ENCODE results near the gene LETM1. TPM values are rescaled to one million over a fixed set of nuclear protein-coding genes. Genes with fewer than 3 reads are reported as not detected.

Gene LETM1
- total and polyA plus RNA-seq, 2 of the 13 experiments (the other 11 are each of a cell fraction or from before 2014, with no cell fraction given): 9.7 to 41.6 TPM

DNA sequence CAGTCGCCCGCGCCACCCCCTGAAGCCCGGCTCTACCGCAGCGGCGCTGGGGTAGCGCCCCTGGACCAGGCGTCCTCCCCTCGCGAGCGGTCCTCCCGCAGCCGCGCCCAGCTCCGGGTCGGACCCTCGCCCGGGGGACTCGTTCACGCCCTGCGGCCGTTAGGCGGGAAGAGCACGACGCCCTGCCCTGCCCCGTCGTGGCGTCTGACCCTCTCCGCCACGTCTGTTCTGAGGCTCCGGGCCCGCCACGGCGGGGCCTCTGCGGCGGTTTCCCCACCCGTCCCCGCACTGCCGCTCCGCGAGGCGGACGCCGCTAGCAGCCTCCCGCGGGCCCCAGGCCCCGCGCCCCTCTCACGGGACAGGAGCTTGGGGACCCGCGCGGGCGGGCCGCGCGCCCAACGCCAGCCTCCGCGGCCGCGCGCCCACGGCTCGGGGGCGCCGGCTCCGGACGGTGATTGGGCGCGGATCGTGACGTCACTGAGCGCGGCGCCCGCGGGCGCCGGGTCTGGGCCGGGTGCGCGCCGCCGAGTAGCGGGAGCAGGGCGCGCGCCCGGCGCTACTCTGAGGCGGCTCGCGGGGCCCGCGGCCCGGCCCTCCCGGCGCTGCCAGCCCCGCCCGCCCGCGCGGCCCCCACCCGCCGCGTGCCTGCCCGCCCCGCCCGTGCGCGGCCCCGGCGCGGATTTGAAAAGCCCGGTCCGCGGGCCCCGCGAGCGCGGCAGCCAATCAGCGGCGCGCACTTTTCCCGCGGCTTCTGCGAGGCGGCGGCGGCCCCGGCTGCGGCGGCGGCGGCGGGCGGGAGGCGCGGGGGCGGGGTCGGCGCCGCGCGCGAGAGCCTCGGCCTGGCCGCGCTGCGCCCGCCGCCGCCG lies 14.9 kb upstream of the LETM1 start, which contains the start of gene NSD2 (continued):
- TF ChIP-seq, protein P1, sequence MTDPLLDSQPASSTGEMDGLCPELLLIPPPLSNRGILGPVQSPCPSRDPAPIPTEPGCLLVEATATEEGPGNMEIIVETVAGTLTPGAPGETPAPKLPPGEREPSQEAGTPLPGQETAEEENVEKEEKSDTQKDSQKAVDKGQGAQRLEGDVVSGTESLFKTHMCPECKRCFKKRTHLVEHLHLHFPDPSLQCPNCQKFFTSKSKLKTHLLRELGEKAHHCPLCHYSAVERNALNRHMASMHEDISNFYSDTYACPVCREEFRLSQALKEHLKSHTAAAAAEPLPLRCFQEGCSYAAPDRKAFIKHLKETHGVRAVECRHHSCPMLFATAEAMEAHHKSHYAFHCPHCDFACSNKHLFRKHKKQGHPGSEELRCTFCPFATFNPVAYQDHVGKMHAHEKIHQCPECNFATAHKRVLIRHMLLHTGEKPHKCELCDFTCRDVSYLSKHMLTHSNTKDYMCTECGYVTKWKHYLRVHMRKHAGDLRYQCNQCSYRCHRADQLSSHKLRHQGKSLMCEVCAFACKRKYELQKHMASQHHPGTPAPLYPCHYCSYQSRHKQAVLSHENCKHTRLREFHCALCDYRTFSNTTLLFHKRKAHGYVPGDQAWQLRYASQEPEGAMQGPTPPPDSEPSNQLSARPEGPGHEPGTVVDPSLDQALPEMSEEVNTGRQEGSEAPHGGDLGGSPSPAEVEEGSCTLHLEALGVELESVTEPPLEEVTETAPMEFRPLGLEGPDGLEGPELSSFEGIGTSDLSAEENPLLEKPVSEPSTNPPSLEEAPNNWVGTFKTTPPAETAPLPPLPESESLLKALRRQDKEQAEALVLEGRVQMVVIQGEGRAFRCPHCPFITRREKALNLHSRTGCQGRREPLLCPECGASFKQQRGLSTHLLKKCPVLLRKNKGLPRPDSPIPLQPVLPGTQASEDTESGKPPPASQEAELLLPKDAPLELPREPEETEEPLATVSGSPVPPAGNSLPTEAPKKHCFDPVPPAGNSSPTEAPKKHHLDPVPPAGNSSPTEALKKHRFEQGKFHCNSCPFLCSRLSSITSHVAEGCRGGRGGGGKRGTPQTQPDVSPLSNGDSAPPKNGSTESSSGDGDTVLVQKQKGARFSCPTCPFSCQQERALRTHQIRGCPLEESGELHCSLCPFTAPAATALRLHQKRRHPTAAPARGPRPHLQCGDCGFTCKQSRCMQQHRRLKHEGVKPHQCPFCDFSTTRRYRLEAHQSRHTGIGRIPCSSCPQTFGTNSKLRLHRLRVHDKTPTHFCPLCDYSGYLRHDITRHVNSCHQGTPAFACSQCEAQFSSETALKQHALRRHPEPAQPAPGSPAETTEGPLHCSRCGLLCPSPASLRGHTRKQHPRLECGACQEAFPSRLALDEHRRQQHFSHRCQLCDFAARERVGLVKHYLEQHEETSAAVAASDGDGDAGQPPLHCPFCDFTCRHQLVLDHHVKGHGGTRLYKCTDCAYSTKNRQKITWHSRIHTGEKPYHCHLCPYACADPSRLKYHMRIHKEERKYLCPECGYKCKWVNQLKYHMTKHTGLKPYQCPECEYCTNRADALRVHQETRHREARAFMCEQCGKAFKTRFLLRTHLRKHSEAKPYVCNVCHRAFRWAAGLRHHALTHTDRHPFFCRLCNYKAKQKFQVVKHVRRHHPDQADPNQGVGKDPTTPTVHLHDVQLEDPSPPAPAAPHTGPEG (CRISPR knock-in tag; IDR thresholded peaks at IDR 0.05): peak; percentile 94
- TF ChIP-seq, protein P2, sequence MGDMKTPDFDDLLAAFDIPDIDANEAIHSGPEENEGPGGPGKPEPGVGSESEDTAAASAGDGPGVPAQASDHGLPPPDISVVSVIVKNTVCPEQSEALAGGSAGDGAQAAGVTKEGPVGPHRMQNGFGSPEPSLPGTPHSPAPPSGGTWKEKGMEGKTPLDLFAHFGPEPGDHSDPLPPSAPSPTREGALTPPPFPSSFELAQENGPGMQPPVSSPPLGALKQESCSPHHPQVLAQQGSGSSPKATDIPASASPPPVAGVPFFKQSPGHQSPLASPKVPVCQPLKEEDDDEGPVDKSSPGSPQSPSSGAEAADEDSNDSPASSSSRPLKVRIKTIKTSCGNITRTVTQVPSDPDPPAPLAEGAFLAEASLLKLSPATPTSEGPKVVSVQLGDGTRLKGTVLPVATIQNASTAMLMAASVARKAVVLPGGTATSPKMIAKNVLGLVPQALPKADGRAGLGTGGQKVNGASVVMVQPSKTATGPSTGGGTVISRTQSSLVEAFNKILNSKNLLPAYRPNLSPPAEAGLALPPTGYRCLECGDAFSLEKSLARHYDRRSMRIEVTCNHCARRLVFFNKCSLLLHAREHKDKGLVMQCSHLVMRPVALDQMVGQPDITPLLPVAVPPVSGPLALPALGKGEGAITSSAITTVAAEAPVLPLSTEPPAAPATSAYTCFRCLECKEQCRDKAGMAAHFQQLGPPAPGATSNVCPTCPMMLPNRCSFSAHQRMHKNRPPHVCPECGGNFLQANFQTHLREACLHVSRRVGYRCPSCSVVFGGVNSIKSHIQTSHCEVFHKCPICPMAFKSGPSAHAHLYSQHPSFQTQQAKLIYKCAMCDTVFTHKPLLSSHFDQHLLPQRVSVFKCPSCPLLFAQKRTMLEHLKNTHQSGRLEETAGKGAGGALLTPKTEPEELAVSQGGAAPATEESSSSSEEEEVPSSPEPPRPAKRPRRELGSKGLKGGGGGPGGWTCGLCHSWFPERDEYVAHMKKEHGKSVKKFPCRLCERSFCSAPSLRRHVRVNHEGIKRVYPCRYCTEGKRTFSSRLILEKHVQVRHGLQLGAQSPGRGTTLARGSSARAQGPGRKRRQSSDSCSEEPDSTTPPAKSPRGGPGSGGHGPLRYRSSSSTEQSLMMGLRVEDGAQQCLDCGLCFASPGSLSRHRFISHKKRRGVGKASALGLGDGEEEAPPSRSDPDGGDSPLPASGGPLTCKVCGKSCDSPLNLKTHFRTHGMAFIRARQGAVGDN (CRISPR knock-in tag; IDR thresholded peaks at IDR 0.05): peak; percentile 97
- TF ChIP-seq ZFP36L2 (CRISPR knock-in tag; IDR thresholded peaks at IDR 0.05): no peak
- TF ChIP-seq SP1 (IDR thresholded peaks at IDR 0.05): no peak
- TF ChIP-seq SP1 (CRISPR knock-in tag; IDR thresholded peaks at IDR 0.05): peak; percentile 8; the same call in 1 of the 2 replicates
- TF ChIP-seq, protein P3, sequence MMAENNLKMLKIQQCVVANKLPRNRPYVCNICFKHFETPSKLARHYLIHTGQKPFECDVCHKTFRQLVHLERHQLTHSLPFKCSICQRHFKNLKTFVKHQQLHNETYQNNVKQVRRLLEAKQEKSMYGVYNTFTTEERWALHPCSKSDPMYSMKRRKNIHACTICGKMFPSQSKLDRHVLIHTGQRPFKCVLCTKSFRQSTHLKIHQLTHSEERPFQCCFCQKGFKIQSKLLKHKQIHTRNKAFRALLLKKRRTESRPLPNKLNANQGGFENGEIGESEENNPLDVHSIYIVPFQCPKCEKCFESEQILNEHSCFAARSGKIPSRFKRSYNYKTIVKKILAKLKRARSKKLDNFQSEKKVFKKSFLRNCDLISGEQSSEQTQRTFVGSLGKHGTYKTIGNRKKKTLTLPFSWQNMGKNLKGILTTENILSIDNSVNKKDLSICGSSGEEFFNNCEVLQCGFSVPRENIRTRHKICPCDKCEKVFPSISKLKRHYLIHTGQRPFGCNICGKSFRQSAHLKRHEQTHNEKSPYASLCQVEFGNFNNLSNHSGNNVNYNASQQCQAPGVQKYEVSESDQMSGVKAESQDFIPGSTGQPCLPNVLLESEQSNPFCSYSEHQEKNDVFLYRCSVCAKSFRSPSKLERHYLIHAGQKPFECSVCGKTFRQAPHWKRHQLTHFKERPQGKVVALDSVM (CRISPR knock-in tag; IDR thresholded peaks at IDR 0.05): no peak; the same call in 1 of the 2 replicates
- TF ChIP-seq ZNF354B (CRISPR knock-in tag; IDR thresholded peaks at IDR 0.05): 0 out of 2 replicates have a peak, but pooled peaks have one; percentile 37
- TF ChIP-seq, protein P4, sequence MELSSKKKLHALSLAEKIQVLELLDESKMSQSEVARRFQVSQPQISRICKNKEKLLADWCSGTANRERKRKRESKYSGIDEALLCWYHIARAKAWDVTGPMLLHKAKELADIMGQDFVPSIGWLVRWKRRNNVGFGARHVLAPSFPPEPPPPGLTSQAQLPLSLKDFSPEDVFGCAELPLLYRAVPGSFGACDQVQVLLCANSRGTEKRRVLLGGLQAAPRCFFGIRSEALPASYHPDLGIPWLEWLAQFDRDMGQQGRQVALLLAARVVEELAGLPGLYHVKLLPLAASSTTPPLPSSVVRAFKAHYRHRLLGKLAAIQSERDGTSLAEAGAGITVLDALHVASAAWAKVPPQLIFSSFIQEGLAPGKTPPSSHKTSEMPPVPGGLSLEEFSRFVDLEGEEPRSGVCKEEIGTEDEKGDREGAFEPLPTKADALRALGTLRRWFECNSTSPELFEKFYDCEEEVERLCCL (CRISPR knock-in tag; IDR thresholded peaks at IDR 0.05; ENCODE audit: borderline replicate concordance): no peak
- TF ChIP-seq PPARG (CRISPR knock-in tag; conservative IDR thresholded peaks at IDR 0.05): 0 out of 2 replicates have a peak, but pooled peaks have one; percentile 18
- 0 out of 2 replicates have a peak, but pooled peaks have one; percentile 53 for TF ChIP-seq ZNF674 (CRISPR knock-in tag; IDR thresholded peaks at IDR 0.05; ENCODE audit: low read depth)
- TF ChIP-seq, protein P5, sequence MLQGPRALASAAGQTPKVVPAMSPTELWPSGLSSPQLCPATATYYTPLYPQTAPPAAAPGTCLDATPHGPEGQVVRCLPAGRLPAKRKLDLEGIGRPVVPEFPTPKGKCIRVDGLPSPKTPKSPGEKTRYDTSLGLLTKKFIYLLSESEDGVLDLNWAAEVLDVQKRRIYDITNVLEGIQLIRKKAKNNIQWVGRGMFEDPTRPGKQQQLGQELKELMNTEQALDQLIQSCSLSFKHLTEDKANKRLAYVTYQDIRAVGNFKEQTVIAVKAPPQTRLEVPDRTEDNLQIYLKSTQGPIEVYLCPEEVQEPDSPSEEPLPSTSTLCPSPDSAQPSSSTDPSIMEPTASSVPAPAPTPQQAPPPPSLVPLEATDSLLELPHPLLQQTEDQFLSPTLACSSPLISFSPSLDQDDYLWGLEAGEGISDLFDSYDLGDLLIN (CRISPR knock-in tag; IDR thresholded peaks at IDR 0.05; ENCODE audit: borderline replicate concordance): peak; percentile 71; the same call in 1 of the 2 replicates
